Adrenal gland (tissue), 5 donors: ENCODE data around the gene ZC3H11A.

ENCODE experiments used
- POLR2A ChIP-seq, 2 donors: fragments of 450-650 bp; IDR thresholded peaks; one replicate each; pipeline ENCODE4 v1.6.1; 2017; ENCODE audit warnings: antibody characterized with exemption in 2 of 2, mild to moderate bottlenecking in 2 of 2, moderate library complexity in 1 of 2
- TF ChIP-seq, protein P1 (sequence below), 6 experiments: fragments of 450-650 bp in 4 of 6; fragments of 200-600 bp in 2 of 6; sonication (generic) in 1 of 6; IDR thresholded peaks; 1 replicate in 5 of 6; 2 replicates in 1 of 6; pipeline versions ENCODE4 v1.5.1 to v1.8.0; 2016 to 2021; ENCODE audit warnings: antibody characterized with exemption in 6 of 6, mild to moderate bottlenecking in 2 of 6, moderate library complexity in 1 of 6
- donor health status: DM: no; HTN: no; CAD: no.

DNA sequence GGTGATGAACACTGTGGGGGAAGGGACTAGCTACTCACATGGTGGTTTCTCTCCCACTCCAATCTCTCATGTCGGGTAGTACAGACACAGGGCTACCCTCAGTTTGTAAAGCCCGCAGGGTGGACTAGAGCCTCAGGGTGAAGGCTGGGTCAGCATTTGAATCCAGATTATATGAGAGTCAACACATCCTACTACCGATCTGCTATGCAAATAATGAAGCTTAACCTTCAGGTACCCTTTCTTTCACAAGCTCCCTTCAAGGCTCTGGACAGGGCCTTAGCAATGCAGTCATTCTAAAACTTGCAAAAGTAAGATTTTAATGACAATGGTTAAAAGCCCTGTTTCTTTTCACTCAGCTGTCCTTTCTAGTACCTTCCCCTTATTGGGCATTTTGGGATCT lies 5.5 kb upstream of the ZC3H11A start:
- TF ChIP-seq, protein P1, sequence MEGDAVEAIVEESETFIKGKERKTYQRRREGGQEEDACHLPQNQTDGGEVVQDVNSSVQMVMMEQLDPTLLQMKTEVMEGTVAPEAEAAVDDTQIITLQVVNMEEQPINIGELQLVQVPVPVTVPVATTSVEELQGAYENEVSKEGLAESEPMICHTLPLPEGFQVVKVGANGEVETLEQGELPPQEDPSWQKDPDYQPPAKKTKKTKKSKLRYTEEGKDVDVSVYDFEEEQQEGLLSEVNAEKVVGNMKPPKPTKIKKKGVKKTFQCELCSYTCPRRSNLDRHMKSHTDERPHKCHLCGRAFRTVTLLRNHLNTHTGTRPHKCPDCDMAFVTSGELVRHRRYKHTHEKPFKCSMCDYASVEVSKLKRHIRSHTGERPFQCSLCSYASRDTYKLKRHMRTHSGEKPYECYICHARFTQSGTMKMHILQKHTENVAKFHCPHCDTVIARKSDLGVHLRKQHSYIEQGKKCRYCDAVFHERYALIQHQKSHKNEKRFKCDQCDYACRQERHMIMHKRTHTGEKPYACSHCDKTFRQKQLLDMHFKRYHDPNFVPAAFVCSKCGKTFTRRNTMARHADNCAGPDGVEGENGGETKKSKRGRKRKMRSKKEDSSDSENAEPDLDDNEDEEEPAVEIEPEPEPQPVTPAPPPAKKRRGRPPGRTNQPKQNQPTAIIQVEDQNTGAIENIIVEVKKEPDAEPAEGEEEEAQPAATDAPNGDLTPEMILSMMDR (IDR thresholded peaks at IDR 0.05): no peak
- no peak for TF ChIP-seq POLR2A (IDR thresholded peaks at IDR 0.05)
